GM13976 (cell line): ENCODE measurements around the gene BIN1.

Experiments used
- DNase-seq: peaks from one replicate; pipeline ENCODE4 v3.0.0; 2012; ENCODE audit warnings: low spot score
- CTCF ChIP-seq: IDR thresholded peaks from 2 replicates; pipeline ENCODE4 v1.5.1; 2012; ENCODE audit warnings: borderline replicate concordance, mild to moderate bottlenecking; ENCODE audit not compliant: insufficient read depth; ENCODE audit errors: extremely low read depth, missing control alignments, control extremely low read depth
- in situ Hi-C: fragments of 300-500 bp; cut with MboI; formaldehyde crosslinking; loops from one replicate; pipeline ENCODE4 v1.12.0; 2022; ENCODE audit warnings: low sequenced_read_pairs, mixed read lengths, inconsistent platforms; ENCODE audit not compliant: unreplicated experiment

The BIN1 gene

GRCh38 chr2:127057371-127058245, 49.3 kb downstream of the BIN1 start:
- no peak for DNase-seq
- TF ChIP-seq CTCF, result no peak
- in situ Hi-C loops, result no loop called here

GRCh38 chr2:127056631-127057370, 50.2 kb downstream of the BIN1 start:
- in situ Hi-C loops, result no loop called here
- no peak for TF ChIP-seq CTCF
- no peak for DNase-seq

- no peak for TF ChIP-seq CTCF
- in situ Hi-C loops, result no loop called here
- DNase-seq, result no peak
Observed at GRCh38 chr2:127056086-127056485, 50.9 kb downstream of the BIN1 start.

GRCh38 chr2:127055786-127056076, 51.2 kb downstream of the BIN1 start:
- TF ChIP-seq CTCF, result no peak
- no peak for DNase-seq
- in situ Hi-C loops, result no loop called here

GRCh38 chr2:127054996-127055785, 51.8 kb downstream of the BIN1 start:
- DNase-seq, result no peak
- no peak for TF ChIP-seq CTCF
- in situ Hi-C loops, result no loop called here

- DNase-seq, result no peak
- TF ChIP-seq CTCF, result no peak
- in situ Hi-C loops, result no loop called here
Observed at GRCh38 chr2:127054604-127054930, 52.4 kb downstream of the BIN1 start.
